ENCODE measurements around the gene GPR78.

DNA sequence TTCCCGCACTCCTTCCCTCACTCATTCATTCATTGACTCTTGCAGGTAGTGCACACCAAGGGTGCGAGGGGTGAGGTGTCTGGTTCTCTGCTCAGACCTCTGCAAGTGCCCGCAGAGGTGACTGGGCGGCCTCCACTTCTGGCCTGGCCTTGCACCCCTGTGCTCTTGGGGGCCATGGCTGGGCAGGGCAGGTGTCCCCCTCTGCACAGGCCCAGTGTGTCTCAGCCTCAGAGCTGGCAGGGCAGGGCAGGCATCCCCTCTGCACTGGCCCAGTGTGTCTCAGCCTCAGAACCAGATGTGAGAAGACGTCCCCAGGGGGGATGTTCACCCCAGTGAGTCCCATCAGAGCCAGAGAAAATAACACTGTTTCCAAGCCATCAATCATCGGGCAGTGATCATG is 29.2 kb downstream of the GPR78 start:
- TF ChIP-seq, protein P1, sequence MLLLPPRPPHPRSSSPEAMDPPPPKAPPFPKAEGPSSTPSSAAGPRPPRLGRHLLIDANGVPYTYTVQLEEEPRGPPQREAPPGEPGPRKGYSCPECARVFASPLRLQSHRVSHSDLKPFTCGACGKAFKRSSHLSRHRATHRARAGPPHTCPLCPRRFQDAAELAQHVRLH (tag by site-specific recombination; IDR thresholded peaks at IDR 0.05): no peak
- TF ChIP-seq, protein P2, sequence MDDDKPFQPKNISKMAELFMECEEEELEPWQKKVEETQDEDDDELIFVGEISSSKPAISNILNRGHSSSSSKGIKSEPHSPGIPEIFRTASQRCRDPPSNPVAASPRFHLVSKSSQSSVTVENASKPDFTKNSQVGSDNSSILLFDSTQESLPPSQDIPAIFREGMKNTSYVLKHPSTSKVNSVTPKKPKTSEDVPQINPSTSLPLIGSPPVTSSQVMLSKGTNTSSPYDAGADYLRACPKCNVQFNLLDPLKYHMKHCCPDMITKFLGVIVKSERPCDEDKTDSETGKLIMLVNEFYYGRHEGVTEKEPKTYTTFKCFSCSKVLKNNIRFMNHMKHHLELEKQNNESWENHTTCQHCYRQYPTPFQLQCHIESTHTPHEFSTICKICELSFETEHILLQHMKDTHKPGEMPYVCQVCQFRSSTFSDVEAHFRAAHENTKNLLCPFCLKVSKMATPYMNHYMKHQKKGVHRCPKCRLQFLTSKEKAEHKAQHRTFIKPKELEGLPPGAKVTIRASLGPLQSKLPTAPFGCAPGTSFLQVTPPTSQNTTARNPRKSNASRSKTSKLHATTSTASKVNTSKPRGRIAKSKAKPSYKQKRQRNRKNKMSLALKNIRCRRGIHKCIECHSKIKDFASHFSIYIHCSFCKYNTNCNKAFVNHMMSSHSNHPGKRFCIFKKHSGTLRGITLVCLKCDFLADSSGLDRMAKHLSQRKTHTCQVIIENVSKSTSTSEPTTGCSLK (tag by site-specific recombination; IDR thresholded peaks at IDR 0.05): no peak
- TF ChIP-seq, protein P3, sequence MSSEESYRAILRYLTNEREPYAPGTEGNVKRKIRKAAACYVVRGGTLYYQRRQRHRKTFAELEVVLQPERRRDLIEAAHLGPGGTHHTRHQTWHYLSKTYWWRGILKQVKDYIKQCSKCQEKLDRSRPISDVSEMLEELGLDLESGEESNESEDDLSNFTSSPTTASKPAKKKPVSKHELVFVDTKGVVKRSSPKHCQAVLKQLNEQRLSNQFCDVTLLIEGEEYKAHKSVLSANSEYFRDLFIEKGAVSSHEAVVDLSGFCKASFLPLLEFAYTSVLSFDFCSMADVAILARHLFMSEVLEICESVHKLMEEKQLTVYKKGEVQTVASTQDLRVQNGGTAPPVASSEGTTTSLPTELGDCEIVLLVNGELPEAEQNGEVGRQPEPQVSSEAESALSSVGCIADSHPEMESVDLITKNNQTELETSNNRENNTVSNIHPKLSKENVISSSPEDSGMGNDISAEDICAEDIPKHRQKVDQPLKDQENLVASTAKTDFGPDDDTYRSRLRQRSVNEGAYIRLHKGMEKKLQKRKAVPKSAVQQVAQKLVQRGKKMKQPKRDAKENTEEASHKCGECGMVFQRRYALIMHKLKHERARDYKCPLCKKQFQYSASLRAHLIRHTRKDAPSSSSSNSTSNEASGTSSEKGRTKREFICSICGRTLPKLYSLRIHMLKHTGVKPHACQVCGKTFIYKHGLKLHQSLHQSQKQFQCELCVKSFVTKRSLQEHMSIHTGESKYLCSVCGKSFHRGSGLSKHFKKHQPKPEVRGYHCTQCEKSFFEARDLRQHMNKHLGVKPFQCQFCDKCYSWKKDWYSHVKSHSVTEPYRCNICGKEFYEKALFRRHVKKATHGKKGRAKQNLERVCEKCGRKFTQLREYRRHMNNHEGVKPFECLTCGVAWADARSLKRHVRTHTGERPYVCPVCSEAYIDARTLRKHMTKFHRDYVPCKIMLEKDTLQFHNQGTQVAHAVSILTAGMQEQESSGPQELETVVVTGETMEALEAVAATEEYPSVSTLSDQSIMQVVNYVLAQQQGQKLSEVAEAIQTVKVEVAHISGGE (tag by site-specific recombination; conservative IDR thresholded peaks at IDR 0.05; ENCODE audit: low read depth): no peak
- TF ChIP-seq GLI4 (tag by site-specific recombination; IDR thresholded peaks at IDR 0.05) (no peak), ZNF549 (tag by site-specific recombination; IDR thresholded peaks at IDR 0.05) (no peak), ZNF571 (tag by site-specific recombination; IDR thresholded peaks at IDR 0.05) (no peak), ZNF561 (tag by site-specific recombination; IDR thresholded peaks at IDR 0.05; ENCODE audit: borderline replicate concordance) (no peak), ZNF776 (tag by site-specific recombination; IDR thresholded peaks at IDR 0.05; ENCODE audit: borderline replicate concordance) (no peak), PRDM1 (tag by site-specific recombination; IDR thresholded peaks at IDR 0.05) (no peak), ZBTB1 (tag by site-specific recombination; IDR thresholded peaks at IDR 0.05) (no peak), ZEB2 (tag by site-specific recombination; IDR thresholded peaks at IDR 0.05) (no peak), ZNF501 (tag by site-specific recombination; IDR thresholded peaks at IDR 0.05) (no peak)
- TF ChIP-seq, protein P4, sequence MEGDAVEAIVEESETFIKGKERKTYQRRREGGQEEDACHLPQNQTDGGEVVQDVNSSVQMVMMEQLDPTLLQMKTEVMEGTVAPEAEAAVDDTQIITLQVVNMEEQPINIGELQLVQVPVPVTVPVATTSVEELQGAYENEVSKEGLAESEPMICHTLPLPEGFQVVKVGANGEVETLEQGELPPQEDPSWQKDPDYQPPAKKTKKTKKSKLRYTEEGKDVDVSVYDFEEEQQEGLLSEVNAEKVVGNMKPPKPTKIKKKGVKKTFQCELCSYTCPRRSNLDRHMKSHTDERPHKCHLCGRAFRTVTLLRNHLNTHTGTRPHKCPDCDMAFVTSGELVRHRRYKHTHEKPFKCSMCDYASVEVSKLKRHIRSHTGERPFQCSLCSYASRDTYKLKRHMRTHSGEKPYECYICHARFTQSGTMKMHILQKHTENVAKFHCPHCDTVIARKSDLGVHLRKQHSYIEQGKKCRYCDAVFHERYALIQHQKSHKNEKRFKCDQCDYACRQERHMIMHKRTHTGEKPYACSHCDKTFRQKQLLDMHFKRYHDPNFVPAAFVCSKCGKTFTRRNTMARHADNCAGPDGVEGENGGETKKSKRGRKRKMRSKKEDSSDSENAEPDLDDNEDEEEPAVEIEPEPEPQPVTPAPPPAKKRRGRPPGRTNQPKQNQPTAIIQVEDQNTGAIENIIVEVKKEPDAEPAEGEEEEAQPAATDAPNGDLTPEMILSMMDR (tag by site-specific recombination; IDR thresholded peaks at IDR 0.05): no peak
- TF ChIP-seq, protein P5, sequence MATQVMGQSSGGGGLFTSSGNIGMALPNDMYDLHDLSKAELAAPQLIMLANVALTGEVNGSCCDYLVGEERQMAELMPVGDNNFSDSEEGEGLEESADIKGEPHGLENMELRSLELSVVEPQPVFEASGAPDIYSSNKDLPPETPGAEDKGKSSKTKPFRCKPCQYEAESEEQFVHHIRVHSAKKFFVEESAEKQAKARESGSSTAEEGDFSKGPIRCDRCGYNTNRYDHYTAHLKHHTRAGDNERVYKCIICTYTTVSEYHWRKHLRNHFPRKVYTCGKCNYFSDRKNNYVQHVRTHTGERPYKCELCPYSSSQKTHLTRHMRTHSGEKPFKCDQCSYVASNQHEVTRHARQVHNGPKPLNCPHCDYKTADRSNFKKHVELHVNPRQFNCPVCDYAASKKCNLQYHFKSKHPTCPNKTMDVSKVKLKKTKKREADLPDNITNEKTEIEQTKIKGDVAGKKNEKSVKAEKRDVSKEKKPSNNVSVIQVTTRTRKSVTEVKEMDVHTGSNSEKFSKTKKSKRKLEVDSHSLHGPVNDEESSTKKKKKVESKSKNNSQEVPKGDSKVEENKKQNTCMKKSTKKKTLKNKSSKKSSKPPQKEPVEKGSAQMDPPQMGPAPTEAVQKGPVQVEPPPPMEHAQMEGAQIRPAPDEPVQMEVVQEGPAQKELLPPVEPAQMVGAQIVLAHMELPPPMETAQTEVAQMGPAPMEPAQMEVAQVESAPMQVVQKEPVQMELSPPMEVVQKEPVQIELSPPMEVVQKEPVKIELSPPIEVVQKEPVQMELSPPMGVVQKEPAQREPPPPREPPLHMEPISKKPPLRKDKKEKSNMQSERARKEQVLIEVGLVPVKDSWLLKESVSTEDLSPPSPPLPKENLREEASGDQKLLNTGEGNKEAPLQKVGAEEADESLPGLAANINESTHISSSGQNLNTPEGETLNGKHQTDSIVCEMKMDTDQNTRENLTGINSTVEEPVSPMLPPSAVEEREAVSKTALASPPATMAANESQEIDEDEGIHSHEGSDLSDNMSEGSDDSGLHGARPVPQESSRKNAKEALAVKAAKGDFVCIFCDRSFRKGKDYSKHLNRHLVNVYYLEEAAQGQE (tag by site-specific recombination; IDR thresholded peaks at IDR 0.05): no peak

All from HEK293 (cell line).